ENCODE results near the gene RAD51B.

Gene RAD51B

DNA sequence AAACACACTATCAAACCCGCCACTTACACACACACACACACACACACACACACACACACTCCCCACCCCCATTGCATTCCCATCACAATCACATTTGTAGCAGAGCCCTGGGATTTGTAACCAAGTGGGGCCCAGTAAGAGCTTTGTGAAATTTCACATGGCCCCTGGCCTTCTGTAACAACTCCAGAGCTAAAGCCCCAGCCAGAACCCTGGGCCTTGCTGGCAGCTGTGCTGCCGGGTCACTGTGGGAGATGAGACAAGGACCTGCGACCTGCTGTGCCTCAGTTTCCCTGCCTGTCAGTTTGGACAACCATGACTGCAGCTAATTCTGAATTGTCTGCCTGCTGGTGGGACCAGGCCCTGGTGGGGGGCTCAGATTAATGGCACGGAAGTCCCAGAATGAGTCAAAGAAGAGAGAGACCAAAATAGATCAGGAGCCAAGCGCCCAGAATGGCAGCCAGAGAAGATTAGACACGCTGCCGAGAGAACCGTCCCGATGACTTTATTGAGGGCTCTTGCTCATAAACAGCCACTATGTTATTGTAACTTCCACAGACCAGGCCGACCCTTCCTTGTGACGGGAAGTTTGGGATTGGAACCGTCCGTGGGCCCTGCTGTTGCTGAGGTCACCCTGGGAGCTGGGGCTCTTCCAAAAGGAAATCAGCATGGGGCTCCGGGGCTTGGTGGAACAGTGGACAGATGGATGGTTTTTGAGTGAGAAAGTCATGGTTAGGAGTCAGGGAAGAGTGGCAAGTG lies 850.2 kb downstream of the RAD51B start:
- DNase-seq = no peak

DNA sequence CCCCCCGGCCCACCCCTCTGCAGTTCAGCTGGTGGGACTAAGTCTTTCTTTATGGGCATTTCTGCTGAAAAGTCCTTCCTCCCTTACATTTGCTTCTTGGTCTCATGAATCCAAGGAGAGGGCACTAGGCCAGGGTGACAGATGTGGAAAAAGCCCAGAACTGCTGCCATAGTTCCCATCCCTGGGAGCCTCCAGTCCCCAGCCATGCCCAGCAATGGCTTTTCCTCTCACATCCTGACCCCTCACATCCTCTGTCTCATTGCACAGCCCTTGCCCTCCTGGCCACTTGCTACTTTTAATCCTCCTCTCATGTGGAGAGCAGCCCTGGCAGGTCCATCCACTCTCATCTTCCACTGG lies 850.8 kb downstream of the RAD51B start:
- no peak for DNase-seq

DNA sequence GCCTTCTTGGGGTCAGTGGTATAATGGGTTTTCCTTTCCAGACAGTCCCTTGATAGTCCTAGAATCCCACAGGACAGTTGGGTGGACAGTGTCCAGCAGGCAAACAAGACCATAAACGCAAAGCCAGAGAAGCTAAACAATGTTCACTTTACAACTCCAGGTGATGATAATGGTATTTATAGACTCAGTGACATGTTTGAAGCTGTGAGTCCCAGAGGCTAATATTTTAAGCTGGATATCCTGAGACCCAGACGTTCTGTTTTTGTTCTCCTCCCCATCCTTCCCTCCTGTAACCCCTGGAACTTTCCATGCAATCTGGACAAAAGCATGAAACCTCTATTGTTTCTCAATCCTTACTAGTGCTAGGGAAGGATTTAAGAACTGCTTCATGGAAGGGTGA lies 852.3 kb downstream of the RAD51B start:
- DNase-seq = no peak

DNA sequence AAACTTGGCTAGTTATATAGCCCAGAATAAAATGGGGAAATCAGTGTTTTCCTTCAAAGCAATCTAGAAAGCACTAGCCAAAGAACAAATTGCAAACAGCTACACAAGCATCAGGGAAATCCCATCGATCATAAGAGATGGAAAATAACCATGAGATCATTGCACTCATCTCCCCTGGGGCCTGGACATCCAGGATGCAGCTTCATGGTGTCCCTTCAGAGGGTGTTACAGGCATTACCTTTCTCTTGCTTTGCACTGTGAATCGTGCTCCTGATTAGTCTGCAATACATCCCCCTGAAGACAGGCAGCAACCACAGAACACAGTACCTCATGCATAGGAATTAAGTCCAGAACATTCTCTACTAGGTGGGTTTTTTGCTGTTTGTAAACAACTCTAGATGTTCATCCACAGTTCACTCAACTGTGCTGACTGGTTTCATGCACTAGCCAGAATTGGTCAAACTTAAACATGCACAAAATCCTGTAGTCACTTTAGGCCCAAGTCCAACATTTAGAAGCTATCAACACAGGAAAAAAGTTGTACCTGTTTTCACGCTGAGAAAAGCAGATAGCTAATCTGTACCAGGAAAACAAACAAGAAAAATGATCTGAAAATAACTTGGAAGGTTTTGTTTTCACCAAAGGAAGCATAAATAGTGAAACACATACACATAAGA lies 853.2 kb downstream of the RAD51B start:
- DNase-seq = no peak

DNA sequence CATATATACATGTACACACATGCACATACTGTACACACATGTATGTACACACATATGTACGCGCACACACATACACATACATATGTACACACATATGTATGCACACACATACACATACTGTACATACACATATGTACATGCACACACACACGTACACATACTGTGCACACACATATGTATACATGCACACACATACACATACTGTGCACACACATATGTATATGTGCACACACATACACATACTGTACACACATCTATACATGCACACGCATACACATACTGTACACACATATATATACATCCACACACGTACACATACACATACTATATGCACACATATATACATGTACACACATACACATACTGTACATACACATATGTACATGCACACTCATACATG lies 853.9 kb downstream of the RAD51B start:
- no peak for DNase-seq

DNA sequence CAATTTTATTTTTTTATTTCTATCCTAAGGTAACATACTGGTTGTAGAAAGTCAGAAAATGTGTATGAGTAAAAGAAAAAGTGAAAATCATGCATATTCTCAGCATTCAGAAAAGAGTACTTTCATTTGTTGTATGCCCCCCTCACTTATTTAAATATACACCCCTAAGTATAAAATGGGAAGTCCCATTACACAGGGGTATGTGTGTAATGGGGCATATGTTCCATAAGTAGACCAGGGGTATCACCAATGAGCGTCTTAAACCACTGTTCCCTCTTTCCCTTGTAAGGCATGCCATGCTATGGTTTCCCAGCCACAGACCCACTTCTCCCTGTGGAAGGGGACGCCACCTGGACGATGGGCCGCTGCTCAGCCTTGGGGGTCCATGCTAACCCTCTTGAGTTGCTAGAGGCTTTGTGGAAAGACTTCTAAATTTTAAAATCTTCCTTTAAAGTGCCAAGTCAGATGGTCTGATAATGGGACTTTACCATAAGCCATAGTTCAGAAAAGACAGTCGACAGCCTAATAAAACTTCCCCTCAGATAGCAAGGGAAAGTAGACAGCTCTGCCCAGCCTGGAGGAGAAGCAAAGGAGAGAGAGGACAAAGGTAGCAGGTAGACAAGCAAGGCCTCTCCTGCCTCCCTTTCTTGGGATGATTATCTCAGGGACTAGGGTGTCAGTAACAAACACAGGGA lies 855.1 kb downstream of the RAD51B start:
- no peak for DNase-seq

DNA sequence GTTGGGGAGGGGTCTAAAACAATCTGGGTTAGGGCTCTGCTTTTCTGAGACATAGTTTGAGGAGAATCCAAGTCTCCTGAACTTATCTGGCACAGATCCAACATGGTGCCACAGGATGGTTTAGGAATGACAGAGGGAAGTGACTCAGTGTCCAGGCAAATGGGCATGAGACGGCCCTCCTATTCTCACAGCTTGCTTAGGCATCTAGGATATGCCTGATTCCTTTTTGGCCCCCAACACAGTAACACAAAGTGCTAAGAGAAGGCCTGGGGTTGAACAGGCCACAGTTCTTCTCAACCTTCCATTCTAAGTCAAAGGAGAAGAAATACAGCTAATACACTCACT lies 855.6 kb downstream of the RAD51B start:
- no peak for DNase-seq

DNA sequence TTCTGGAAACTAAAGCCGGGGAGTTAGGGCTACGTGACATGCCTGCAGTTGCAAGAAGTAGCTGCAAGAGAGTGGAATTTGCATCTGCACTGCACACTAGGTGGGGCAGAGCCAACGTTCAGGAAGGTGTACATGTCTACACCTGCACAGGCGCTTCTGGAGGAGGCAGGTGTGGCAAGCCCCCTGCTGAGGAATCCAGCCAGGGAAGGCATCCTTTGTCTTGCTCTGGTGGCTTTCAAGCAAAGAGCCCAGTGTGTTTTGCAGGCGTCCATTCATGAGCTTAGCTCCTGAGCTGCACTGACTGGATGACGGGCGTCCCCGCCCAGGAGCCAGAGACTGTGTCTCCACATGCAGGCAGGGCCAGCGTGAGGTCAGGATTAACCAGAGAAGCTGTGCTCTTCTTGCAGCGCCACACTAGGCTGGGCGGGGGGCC lies 856.9 kb downstream of the RAD51B start:
- no peak for DNase-seq

DNA sequence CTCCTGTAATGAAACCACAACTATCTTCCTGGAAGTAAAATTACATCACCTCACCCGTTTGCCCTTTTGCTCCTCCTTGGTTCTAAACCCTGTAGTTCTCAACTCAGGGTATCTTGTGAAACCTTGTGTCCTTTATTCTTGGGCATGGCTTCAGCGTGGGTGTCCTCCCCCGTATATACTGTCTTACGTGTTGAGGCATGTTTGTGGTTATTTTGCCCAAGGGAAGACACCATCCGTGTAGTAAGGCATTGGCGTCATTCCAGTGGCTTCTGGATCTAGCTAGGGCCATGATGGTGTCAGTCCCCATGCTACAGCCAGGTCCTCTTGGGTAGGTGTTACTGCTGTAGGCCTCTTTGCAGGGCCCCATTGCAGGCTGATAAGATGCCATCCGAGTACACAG lies 857.9 kb downstream of the RAD51B start:
- no peak for DNase-seq

DNA sequence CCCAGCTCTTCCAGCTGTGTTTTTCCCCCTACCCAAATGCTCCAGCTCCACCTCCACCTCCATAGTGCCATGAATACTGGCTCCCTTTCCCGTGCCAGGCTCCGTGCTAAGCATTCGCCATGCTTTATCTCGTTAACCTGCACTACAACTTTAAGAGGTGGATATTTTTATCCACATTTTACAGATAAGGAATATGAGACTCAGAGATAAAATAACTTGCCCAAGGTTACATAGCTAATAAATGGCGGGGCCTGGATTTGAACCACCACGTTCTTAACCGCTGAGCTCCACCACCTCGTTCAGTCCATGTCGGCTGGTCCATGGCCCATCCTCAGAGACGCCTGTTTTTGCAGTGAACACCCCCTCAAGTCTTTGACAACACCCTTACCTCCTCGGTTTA lies 858.3 kb downstream of the RAD51B start:
- DNase-seq = no peak

DNA sequence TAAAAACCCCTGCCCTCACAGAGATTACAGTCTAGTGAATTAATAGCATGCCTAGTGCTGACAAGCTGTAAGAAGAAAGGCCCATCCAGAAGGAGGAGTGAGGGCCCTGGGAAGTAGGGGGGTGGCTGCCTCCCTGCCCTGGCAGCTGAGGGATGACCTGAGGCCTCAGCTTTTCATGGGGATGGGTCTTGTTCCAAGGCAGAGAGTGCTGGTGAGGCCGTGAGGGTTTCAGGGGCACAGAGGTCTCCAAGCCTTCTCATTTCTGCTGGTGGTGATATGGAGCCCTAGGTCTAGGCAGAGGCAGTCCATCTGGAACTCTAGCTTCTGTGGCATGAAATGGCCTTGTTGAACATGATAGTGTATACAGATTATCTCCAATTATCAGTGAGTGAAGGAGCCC lies 858.9 kb downstream of the RAD51B start:
- DNase-seq = no peak

DNA sequence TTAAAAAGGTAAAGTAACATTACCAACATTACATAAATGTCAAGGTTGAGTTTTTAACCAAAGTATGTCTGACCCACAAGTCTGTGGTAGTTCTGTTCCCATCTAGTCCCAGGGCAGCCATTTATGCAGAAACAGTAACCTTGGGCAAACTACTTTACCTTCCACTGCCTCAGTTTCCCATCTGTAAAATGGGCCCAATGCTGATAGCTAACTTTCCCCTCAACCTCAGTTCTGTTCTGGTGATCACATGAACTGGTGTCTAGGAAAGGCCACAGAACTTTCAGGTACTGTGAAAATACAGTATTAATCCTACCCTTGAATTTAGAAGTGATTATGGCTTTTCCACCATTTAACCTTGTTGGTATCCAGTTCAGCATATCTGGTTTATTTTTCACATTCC lies 859.7 kb downstream of the RAD51B start:
- DNase-seq = no peak

DNA sequence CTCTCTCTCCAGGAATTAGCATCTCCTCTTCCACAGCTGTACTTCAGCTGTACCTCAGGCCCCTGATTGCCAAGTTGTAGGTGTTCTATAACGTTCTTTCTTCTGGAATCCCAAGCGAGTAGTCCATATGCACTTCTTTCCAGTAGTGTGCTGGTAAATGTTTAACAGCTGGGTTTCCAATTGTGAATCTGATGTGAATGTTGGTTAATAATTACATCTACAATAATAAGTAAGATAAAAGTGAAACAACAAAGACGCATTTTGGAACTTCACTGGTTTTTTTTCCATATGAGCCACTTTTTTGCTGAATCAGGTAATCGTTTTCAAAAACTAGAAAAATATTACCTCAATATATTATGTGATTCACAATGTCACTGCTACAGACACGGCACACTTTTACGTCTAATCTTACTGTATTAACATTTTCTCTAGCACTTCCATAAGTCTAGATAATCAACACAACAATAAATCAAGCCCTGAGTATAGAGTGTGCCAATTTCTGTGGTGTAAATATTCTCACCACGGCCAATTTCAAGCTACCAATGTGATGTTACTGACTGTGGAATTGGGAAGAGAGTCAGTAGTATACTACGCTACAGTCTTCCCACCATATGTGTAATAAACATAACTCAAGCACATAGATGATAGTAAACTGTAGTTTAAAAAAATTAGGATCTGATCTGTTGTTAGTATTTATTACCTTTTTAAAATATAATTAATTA lies 860.3 kb downstream of the RAD51B start:
- no peak for DNase-seq

DNA sequence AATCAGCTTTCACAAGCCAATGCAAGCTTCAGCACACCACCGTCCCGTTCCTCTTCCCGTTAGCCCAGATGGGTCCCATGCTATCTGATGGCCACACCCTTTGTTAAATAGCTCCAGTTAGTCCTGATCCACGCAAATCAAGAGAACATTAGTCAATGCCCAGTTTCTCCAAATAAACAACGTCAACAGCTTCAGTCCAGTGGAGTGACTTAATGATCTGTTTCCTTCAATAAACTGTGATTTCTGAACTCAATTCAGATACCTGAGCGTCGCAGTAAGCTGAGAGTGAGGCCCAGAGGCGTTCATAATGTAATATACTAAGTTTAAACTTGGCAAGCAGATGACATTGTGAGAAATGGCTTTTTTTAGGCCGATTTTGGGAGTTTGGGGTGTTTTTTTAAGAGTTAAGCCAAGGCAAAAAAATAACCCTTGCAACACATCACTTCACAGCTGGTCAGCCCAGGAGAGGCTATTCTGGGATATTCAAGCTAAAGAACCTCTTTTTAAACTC lies 861.0 kb downstream of the RAD51B start:
- DNase-seq = no peak

DNA sequence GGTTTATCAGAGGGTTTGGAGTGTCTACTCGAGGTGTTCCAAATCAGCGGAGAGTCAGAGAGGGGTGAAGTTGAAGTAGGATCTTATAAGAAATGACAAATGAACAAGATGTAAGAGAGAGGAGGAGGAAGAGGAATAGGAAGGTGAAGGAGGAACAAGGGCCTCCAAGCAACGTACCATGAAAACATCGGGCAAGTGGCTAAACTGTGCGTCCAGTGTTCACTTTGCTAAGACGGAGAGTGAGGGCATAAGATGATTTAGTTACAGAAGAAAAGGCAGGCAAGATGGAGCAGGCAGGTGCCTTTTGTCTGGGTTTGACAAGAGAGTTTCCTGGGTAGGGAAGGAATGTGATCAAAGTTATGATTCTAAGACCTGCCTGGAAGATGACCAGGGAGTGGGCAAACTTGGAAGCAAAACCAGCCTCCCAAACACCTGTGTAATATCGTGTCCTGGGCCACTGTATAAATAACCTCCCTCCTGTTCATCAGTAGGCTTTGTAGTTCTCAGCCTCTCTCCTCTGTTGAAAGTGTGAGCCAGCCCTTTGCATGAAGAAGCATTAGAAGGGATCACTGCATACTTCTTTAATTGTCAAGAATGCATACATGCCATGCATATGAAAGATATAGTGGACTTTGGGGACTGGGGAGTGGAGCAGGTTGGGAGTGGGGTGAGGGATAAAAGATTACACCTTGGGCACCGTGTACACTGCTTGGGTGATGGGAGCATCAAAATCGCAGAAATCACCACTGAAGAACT lies 861.9 kb downstream of the RAD51B start:
- no peak for DNase-seq

DNA sequence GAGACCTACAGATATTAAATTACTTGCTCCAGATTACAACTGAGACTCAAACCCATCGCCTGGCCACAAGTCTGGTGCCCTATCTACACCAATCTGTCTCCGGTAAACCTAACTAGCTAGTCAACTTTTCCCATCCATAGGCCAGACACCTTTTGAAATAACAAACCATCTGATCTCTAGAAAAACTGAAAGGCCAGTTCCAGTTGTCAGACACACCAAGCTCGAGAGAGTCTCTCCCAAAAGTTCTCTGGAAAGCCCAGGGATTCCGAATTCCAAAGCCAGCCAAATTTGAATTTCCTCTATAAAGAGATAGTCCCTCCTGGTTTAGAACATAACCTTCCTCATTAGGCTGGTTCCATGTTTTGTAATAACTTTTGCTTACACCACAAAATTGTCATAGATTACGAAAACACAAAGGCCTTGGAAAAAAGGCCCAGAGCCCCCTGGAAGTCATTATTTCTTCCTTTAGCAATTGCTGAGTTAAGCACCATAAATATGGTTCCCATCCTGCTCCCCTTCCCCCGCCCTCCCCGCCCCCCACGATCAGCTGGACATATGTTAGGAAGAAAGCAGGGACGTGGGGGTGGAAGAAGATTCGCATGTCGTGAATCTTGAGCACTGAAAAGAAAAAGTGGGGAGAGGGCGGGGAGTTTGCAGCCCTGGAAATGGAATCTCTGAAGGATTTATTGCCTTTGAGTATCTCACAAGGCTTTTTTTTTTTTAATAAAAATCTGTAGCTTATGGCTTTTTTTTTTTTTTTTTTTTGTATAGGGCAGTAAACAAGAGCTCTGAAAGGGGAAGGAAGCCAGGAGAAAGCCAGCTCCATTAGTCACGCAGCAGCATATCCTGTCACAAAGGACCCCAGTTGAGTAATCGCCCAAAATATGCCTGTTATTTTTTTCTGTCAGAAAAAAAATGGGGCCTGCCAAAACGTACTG lies 862.9 kb downstream of the RAD51B start:
- DNase-seq = peak; percentile 46 to 50

DNA sequence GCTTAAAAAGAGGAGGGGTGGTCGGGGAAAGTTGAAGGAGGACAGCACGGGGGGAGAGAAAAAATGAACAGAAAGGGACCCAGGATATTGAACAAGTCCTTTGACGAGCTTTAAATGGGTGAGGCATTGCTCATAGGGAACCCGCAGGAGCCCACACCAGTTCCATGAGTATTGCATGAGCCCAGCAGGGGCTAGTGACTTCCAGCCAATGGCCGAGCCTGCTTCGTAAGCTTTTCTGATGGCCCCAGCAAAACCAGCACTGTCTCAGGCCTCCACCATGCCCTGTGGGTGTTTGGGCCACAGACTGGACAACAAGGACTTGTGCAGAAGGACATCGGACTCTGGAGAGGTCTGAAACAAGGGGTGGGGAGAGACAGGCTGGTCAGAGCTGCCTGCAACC lies 863.7 kb downstream of the RAD51B start:
- no peak for DNase-seq

DNA sequence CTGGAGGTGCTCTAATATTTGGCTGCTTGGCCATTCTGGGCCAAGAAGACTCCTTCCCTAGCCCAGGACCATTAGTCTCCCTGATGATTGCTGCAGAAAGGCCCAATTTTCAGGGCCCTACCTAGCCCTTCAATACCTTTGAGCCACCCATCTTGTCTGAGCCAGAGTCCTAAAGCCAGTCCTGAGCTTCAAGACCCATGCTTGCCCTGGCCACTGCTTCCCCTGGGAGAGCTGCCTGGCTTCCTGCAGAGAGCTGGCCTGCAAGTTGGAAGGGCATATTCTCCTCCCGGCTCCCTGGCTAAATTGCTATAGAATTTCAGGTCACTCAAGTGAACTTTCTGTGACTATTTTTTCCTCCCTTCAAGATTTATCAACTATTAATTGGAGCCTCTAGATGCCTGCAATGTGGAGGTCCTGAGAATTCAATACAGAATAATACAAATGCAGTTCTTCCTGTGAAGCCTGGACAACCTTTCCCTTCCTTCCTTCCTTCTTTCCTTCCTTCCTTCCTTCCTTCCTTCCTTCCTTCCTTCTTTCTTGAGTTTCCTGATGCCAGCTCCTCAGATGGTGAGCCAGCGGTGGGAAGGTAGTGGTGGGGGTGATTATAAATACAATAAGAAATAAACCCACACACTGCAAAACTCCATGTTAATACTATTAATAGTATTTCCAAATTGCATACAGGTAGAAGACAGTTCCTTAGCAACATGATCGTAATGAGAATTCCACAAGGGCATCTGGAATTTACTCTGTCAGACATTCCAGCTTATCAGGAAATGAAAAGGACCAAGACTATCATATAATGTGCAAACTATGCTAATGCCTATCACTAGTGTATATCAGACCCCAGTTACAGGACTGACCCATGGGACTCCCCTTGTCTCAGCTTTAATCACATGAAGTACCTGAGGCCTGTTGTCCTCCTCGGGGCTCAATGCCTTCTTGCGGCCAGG lies 865.2 kb downstream of the RAD51B start:
- no peak for DNase-seq

DNA sequence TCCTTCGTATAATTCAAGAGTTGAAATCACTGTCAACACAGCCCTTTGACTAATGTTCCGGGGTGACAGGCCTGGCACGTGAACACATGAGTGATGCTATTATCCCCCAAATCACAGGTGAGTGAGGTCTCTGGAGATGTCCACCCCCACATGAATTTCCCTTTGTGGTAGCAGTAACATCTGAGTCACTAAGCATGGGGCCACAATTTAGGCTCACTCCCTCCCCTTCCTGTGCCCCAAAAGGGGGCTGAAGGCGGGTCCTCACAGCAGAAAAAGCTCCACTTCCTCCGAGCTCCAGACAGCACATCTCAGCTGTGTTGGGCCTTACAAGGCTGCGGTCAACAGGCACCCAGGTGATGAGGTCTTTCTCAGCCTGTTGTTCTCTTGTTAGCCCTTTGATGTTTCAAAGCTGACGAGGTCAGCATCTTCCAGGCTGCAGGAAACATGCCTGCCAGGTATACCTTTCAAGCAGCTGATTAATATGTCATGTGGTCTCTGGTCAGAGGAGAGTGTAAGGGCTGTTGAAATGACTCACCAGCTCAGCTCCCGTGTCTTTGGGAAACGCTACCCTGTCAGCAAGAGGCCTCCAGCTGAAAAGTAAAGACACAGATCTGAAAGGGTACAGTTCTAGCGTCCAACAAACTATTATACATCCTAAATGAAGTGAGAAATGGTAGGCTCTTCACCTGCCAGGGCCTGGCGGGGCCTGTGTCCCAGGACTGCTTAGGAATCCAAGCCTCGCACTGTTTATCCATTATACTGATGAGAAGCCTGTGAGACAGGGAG lies 866.0 kb downstream of the RAD51B start:
- DNase-seq = peak; percentile 76

DNA sequence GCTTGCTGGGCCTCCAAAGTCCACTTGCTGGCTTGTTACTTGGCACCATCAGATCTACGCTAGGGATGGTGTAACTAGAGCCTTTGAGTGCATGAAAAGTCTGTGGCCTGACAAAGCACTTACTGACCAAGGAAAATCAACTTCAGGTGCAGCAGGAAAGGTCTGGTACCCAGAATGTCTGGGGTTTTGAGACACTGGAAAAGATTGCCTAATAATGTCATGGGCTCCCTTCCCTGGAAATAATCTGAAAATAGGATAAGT lies 866.6 kb downstream of the RAD51B start:
- no peak for DNase-seq
